ENCODE measurements around the gene DPYSL5.

GRCh38 chr2:26845021-26845420 is 2.9 kb upstream of the DPYSL5 start:
- TF ChIP-seq SRF (IDR thresholded peaks at IDR 0.05; ENCODE audit: low read depth, low read length) (no peak), ZNF274 (IDR thresholded peaks at IDR 0.05; ENCODE audit: borderline replicate concordance, extremely low read depth, low read length) (no peak), CTCF (IDR thresholded peaks at IDR 0.05; ENCODE audit: control extremely low read depth in 1 of 3, insufficient read depth in 1 of 3, low read depth in 1 of 3, low read length in 3 of 3) (no peak), YY1 (IDR thresholded peaks at IDR 0.05; ENCODE audit: low read depth, low read length) (no peak), JUND (IDR thresholded peaks at IDR 0.05; ENCODE audit: low read length) (no peak), HDAC6 (IDR thresholded peaks at IDR 0.05; ENCODE audit: low read depth, low read length) (no peak), TAF1 (IDR thresholded peaks at IDR 0.05; ENCODE audit: low read depth, low read length) (no peak), ASH2L (IDR thresholded peaks at IDR 0.05; ENCODE audit: low read length) (no peak), EZH2 (IDR thresholded peaks at IDR 0.05; ENCODE audit: low read depth, low read length, severe bottlenecking) (no peak), TBP (IDR thresholded peaks at IDR 0.05; ENCODE audit: low read depth, low read length) (no peak), MAX (IDR thresholded peaks at IDR 0.05) (no peak), RBBP5 (IDR thresholded peaks at IDR 0.05; ENCODE audit: borderline replicate concordance, low read depth, low read length) (no peak), CEBPB (IDR thresholded peaks at IDR 0.05; ENCODE audit: low read depth, low read length) (no peak), POLR2A (IDR thresholded peaks at IDR 0.05; ENCODE audit: control extremely low read depth in 1 of 2, low read depth in 2 of 2, low read length in 2 of 2) (no peak)
